ENCODE results near the gene GTF2A1.
A peak's percentile ranks its signal among the peaks of the same experiment; 100 is the strongest.

GTF2A1 gene

DNA sequence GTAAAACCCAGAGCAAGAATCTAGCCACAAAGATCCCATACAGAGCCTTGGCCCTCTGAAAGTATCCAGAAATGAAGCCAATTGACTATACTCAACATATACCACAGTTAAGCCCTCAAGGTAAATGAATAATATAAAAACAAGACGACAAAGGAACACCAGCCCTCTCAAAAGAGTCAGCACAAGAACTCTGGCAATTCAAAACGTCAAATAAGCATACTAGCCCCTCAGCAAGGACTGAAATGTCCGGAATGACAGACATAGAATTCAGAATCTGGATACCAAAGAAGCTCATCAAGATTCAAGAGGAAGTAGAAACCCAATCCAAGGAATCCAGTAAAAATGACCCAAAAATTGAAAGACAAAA is 49.9 kb downstream of the GTF2A1 start:
- peak overlapping the region; percentile 67 for H3K4me3 ChIP-seq (ENCODE audit: low read depth, low read length)
- peak; percentile 12; the same call in 1 of the 2 replicates for TF ChIP-seq MYC (IDR thresholded peaks at IDR 0.05; ENCODE audit: low read depth, low read length)
- TF ChIP-seq, protein P1, sequence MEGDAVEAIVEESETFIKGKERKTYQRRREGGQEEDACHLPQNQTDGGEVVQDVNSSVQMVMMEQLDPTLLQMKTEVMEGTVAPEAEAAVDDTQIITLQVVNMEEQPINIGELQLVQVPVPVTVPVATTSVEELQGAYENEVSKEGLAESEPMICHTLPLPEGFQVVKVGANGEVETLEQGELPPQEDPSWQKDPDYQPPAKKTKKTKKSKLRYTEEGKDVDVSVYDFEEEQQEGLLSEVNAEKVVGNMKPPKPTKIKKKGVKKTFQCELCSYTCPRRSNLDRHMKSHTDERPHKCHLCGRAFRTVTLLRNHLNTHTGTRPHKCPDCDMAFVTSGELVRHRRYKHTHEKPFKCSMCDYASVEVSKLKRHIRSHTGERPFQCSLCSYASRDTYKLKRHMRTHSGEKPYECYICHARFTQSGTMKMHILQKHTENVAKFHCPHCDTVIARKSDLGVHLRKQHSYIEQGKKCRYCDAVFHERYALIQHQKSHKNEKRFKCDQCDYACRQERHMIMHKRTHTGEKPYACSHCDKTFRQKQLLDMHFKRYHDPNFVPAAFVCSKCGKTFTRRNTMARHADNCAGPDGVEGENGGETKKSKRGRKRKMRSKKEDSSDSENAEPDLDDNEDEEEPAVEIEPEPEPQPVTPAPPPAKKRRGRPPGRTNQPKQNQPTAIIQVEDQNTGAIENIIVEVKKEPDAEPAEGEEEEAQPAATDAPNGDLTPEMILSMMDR (IDR thresholded peaks at IDR 0.05; ENCODE audit: low read depth, low read length), result no peak
- no peak for DNase-seq (ENCODE audit: low read depth)

DNA sequence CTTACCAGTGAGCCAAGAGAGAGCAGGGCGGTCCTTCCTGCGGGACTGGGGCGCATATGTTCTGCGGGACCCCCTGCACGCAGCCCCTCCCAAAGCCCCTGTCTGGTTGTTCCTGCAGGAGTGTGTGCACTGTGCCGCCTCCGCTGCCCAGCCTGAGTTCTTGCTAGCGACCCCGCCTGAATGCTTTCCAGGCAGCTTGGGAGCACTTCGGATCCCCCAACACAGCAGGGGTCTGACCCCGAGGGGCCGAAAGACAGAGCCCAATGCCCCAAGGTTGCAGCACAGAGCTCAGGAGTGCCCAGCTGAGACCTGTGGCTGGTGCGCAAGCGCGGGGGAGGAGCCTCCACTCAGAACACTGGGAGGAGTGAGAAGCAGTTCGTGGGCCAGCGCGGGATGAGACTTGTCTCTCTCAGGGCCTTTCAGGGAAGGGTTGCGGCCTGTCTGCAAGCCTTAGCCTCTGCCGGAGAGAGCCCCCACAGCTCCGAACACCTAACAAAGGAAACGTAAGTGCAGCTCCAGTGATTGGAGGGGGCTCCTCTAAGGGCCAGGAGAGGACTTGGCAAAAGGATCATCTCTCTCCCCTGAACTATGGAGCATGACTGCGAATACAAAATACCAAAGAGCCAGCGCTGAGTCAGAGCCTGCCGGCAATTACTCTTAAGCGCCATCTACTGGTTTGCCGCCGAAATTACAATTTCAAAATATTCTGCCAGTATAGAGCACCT is 50.5 kb downstream of the GTF2A1 start:
- peak; percentile 86 for DNase-seq (ENCODE audit: low read depth)
- H3K4me3 ChIP-seq (ENCODE audit: low read depth, low read length), result peak overlapping the region; percentile 67
- TF ChIP-seq, protein P2, sequence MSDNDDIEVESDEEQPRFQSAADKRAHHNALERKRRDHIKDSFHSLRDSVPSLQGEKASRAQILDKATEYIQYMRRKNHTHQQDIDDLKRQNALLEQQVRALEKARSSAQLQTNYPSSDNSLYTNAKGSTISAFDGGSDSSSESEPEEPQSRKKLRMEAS (IDR thresholded peaks at IDR 0.05; ENCODE audit: low read depth, low read length), result no peak
- TF ChIP-seq POLR2A (IDR thresholded peaks at IDR 0.05; ENCODE audit: extremely low read depth, insufficient read length), result peak; percentile 67
- TF ChIP-seq, protein P1 (IDR thresholded peaks at IDR 0.05; ENCODE audit: low read depth, low read length), result peak; percentile 75

DNA sequence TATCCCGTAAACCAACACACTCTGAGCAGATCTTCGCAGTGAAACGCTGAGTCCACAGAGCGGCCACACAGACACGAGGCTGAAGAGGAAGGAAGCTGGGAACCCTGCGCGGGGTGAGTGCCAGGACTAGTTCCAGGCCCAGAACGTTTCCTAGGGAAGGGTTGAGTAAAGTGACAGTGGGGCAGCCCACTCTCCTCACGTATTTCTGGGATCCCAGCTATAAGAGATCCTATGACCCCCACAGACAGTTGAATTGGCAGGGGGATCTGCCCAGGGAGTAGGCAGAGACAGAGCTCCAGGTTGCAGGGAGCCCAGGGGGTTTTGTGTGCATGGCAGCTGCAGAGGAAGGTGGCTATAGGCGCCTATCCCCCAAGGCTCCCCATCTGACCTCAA is 51.1 kb downstream of the GTF2A1 start:
- DNase-seq (ENCODE audit: low read depth), result peak; percentile 46
- peak overlapping the region; percentile 67 for H3K4me3 ChIP-seq (ENCODE audit: low read depth, low read length)
- TF ChIP-seq, protein P2 (IDR thresholded peaks at IDR 0.05; ENCODE audit: low read depth, low read length), result no peak
- TF ChIP-seq MYC (IDR thresholded peaks at IDR 0.05; ENCODE audit: low read depth, low read length), result no peak
- TF ChIP-seq, protein P1 (IDR thresholded peaks at IDR 0.05; ENCODE audit: low read depth, low read length), result no peak
- TF ChIP-seq POLR2A (IDR thresholded peaks at IDR 0.05; ENCODE audit: extremely low read depth, insufficient read length), result no peak

DNA sequence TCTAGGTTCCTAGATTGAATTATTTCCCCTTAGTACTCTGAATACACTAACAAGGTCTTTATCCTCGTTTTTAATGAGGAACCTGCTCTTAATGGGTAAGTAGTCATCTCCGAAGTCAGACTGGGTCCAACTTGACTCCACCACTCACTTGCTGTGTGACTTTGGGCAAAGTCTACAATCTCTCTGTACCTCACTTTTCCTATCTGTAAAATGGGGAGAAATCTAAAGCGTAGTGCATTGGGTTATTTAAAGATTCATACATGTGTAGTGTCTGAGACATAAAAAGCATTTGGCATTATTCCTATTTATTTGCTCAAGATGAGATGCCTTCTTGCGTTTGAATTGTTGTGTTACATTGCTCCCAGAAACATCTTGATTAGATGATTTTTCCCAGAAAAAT is 51.5 kb downstream of the GTF2A1 start:
- DNase-seq (ENCODE audit: low read depth), result no peak
- TF ChIP-seq, protein P1 (IDR thresholded peaks at IDR 0.05; ENCODE audit: low read depth, low read length), result no peak
- TF ChIP-seq, protein P2 (IDR thresholded peaks at IDR 0.05; ENCODE audit: low read depth, low read length), result no peak
- no peak for TF ChIP-seq MYC (IDR thresholded peaks at IDR 0.05; ENCODE audit: low read depth, low read length)
- peak overlapping the region; percentile 67 for H3K4me3 ChIP-seq (ENCODE audit: low read depth, low read length)

DNA sequence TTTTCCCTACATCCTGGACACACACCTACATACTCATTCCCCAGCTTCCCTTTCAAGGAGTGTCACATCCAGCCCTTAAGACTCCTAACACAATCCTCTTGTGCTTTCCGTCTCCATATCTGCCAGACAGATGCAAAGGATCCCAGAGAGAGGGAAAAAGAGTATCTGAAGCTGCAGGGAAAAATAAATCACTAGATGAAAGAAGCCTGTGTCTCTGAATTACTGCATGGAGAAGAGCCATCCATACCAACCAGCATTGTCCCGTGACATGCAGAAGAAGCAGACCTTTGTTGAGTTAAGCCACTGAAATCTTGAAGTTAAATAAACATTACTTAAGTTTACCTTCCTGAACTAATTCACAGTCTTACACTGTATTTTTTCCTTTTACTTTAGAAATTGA is 54.6 kb downstream of the GTF2A1 start:
- TF ChIP-seq, protein P1 (IDR thresholded peaks at IDR 0.05; ENCODE audit: low read depth, low read length), result no peak
- no peak for TF ChIP-seq POLR2A (IDR thresholded peaks at IDR 0.05; ENCODE audit: extremely low read depth, insufficient read length)
- TF ChIP-seq, protein P2 (IDR thresholded peaks at IDR 0.05; ENCODE audit: low read depth, low read length), result no peak
- no peak for TF ChIP-seq MYC (IDR thresholded peaks at IDR 0.05; ENCODE audit: low read depth, low read length)
- DNase-seq (ENCODE audit: low read depth), result no peak
- H3K4me3 ChIP-seq (ENCODE audit: low read depth, low read length), result no peak overlapping the region

DNA sequence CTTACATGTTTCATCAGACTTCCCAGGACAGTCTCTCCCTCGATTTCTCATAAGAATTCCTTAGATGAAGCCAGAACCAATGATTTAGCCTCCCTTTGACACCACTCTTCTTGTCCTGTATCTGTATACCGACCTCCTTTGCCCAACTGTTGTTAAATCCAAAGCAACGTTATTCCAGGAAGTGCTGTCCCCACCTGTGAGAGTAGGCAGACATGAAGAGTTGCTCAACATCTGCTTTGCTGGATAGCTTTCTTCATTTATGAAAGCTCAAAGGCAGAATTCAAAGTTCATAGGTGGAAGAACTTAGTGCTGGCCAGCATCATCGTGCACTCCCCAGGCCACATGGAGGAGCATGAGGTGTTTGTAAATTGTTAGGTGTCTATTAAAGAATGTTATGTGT is 55.6 kb downstream of the GTF2A1 start:
- H3K4me3 ChIP-seq (ENCODE audit: low read depth, low read length), result no peak overlapping the region
- TF ChIP-seq MYC (IDR thresholded peaks at IDR 0.05; ENCODE audit: low read depth, low read length), result 0 out of 2 replicates have a peak, but pooled peaks have one; percentile 9
- TF ChIP-seq POLR2A (IDR thresholded peaks at IDR 0.05; ENCODE audit: extremely low read depth, insufficient read length), result no peak
- TF ChIP-seq, protein P1 (IDR thresholded peaks at IDR 0.05; ENCODE audit: low read depth, low read length), result no peak
- TF ChIP-seq, protein P2 (IDR thresholded peaks at IDR 0.05; ENCODE audit: low read depth, low read length), result no peak
- DNase-seq (ENCODE audit: low read depth), result peak; percentile 50

All from NB4 (cell line).